Activated CD8-positive, alpha-beta memory T cell treated with anti-CD3 and anti-CD28 coated beads for 4 hours (primary cell): ENCODE data around the gene RPS6KB2.
"Not testable (repeated sequence)": the region's sequence is repeated elsewhere in the genome, so short reads cannot be mapped to it uniquely, and the experiment has no call there.

ENCODE experiments used
- DNase-seq, 2 donors: peaks; one replicate each; pipeline ENCODE4 v3.0.0-alpha.2; 2020; ENCODE audit warnings: low read depth in 2 of 2

Gene RPS6KB2

DNA sequence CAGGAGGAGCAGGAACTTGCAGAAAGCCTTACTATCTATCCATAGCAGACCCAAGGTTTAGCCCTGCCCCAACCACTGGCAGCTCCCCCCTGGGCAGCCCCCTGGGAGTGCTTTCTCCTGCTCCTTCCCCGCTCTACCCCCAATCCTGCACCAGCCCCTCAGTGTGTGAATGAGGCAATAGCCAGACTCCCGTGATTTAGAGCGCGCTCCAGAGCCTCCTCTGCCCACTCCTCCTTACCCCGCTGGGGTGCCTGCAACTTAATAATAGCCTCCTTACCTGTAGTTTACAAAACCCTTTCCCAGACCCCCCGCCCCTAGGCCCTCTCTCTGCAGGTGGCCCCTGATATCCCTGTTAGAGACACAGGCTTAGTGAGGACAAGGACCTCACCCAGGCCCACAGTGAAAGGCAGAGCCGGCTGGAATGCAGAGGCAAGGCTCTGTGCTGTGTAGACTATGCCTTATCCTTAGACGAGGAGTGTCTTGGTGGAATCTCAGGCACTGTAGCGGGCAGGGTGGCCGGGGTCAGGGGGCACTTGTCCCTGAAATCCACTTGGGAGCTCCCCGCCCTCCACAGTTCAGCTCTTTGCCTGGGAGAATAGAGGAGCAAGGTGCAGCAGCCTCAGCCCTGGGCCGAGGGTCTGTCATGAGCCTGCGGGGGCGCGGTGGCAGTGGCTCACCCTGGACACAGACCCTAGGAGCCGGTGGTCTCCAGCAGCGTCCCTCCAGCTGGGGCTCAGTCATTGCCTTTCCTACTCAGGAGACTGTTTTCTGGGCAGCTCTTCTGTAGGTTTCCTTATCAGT, 17.1 kb upstream of the RPS6KB2 start:
- DNase-seq, result no peak

- no peak for DNase-seq
These were observed 16.5 kb upstream of the RPS6KB2 start for GRCh38 chr11:67411785-67412152.

GRCh38 chr11:67412495-67413179, 15.7 kb upstream of the RPS6KB2 start:
- DNase-seq, result no peak

GRCh38 chr11:67413266-67413849, 14.9 kb upstream of the RPS6KB2 start:
- no peak for DNase-seq

DNA sequence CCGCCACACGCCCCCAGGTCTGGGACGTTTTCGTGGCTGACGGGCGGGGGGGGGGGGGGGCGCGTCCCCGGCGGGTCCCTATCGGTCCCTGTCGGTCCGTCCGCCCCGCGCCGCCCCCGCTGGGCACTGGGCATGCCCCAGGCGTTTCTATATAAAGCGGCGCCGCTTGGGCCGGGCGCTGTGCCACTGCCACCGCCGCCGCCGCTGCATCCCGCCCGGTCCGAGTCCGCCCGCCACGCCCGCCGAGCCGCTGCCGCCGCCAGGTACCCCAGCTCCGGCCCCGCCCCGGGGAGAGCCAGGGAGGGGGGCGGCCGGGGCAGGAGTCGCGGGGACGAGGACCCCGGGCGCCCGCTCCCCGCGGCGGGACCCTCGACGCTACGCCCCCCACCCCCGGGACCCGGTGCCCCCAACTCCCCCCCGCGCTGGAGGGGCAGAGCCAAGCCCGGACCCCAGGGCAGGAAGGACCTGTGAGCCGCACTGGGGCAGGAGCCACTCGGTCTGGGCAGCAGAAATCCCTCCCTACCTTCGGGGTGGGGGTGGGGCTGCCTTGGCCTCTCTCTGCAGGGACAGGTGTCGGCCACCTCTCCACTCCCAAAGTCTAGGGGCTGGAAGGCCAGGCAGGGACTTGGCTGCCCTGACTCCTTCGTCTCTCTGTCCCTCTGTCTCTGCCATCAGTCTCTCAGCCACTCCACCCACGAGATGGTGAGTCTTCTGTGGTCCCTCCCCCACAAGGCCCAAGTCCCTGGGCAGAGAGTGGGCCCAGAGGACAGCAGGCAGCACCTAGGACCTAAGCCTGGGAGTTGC, 12.6 kb upstream of the RPS6KB2 start, which contains the start of gene CARNS1:
Gene CARNS1, plus strand, starts transcription at position 178 of the 804 bp plus-strand sequence. Its CDS starts 522 bp downstream, at position 700.
- DNase-seq, result no peak

DNA sequence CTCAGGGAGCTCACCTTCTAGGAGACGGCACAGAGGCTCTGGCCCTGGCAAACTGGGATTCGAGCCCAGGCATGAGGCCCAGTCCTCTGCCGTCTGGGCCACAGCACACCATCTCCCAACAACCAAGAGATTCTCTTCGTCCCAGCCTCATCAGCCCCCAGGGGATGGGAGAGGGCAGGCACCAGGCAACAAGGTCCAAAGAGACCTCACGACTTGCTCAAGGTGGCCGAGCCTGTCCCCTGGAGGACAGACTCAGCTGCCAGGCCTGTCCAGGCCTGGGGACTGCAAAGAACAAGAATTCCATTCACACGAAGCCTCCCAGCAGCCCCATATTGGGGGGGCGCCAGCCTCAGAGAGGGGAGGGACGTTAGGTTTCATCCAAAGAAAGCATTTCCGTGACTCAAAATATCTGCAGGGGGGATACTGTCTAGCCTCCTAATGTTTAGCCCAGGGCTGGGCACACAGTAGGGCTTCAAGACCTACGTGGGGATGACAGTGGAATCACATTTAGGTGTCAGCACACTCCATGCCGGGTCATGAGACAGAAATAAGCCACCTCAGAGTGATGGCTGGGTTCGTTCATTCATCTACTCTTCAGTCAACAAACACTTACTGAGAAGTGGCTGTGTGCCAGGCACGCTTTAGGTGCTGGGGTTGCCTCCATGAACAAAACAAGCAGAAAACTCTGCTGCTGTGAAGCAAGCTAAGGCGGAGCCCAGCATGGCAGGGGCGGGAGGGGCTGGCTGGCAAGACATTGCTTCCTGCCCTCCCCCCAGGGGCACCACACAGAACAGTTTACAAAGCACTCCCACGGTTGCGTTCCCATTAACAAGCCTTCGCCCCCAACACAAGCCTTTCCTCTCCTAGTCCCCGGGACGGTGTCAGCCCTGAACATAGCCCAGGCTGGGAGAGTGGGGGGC, 11.6 kb upstream of the RPS6KB2 start:
- DNase-seq, result peak; percentile 59 to 63

- DNase-seq, result no peak
These were observed 10.9 kb upstream of the RPS6KB2 start for GRCh38 chr11:67417425-67417824.

GRCh38 chr11:67418476-67419281, 9.6 kb upstream of the RPS6KB2 start:
- no peak for DNase-seq

GRCh38 chr11:67419325-67420049, 8.8 kb upstream of the RPS6KB2 start:
- DNase-seq, result no peak

- DNase-seq, result no peak
These were observed 8.1 kb upstream of the RPS6KB2 start for GRCh38 chr11:67420147-67420645.

DNA sequence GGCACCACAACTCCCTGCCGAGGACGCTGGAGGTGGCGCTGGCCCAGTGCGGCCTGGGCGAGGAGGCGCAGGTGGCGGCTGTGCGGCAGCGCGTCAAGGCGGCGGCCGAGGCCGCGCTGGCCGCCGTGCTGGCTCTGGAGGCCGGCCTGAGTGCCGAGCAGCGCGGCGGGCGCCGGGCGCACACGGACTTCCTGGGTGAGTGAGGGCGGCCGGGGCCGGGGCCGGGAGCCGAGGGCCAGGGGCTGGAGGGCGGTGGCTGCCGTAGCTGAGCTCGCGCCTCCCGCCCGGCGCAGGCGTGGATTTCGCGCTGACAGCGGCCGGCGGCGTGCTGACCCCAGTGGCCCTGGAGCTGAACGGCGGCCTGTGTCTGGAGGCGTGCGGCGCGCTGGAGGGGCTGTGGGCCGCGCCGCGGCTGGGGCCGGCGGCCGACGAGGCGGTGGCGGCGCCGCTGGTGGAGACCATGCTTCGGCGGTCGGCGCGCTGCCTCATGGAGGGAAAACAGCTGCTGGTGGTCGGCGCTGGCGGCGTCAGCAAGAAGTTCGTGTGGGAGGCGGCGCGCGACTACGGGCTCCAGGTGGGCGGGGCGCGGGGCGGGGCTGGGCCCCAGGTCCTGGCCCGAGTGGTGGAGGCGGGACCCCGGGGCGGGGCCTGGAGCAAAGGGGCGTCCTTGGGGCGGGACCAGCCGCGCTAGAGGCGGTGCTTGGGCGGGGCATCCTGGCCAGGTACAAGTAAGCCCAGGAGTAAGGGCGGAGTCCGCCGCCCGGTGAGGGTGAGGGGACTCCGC, 7.5 kb upstream of the RPS6KB2 start:
- peak; percentile 96 to 98 for DNase-seq

DNA sequence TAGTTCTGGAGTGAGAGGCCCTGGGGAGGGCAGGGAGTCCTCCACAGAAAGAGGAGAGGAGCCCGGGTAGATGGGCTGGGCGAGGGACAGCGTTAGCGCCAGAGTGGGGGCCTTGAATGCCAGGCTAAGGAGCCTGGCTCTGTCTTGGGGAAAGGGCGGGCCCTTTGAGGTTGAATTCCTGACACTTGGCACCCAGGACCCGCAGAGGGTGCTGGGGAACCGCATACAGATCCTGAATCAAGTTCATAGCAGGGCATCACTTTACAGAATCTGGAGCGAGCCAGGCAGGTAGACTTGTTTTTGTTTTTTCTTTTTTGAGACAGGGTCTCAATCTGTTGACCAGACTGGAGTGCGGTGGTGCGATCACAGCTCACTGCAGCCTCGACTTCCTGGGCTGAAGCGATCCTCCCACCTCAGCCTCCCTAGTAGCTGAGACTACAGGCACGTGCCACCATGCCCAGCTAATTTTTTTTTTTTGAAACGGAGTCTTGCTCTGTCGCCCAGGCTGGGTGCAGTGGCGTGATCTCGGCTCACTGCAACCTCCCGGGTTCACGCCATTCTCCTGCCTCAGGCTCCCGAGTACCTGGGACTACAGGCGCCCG, 6.8 kb upstream of the RPS6KB2 start:
- no peak for DNase-seq

GRCh38 chr11:67422891-67423290, 5.4 kb upstream of the RPS6KB2 start:
- no peak for DNase-seq

GRCh38 chr11:67423466-67423865, 4.8 kb upstream of the RPS6KB2 start:
- no peak for DNase-seq

- no peak for DNase-seq
These were observed 4.2 kb upstream of the RPS6KB2 start for GRCh38 chr11:67423891-67424613.

GRCh38 chr11:67427364-67427859, 882 bp upstream of the RPS6KB2 start:
- DNase-seq, result not testable (repeated sequence)

GRCh38 chr11:67429038-67429668, 859 bp downstream of the RPS6KB2 start:
- no peak for DNase-seq
